H1 (cell line): ENCODE data around the gene AFF4. TPM values are rescaled to one million over a fixed set of nuclear protein-coding genes. Genes with fewer than 3 reads are reported as not detected.

ENCODE experiments used
- CTCF ChIA-PET: fragments of 300-600 bp; sonication (Branson Sonifier 250); formaldehyde crosslinking; loops from one replicate; lab custom pipeline; 2021; ENCODE audit not compliant: partially characterized antibody; lab: Charles Lee
- POLR2A ChIA-PET: fragments of 300-600 bp; sonication (Branson Sonifier 250); formaldehyde crosslinking; loops from one replicate; lab custom pipeline; 2021; ENCODE audit warnings: inconsistent platforms; ENCODE audit not compliant: partially characterized antibody; lab: Charles Lee
- DNase-seq, 2 experiments: peaks; one replicate each; pipeline versions ENCODE4 v3.0.0 to v3.0.0-alpha.2; 2010 to 2022; ENCODE audit warnings: low spot score in 2 of 2, low read depth in 1 of 2, mixed read lengths in 1 of 2
- FAIRE-seq: peaks from 2 replicates; lab custom pipeline; 2011; peaks lifted over from hg19 to GRCh38; lab: Jason Lieb, UNC
- H2AFZ ChIP-seq: 2 replicates; pipeline ENCODE4 v1.8.1; 2012; ENCODE audit warnings: low read length, inconsistent platforms
- H2AK5ac ChIP-seq: 2 replicates; pipeline ENCODE4 v1.6.1; 2013; ENCODE audit warnings: low read depth, low read length
- H2BK120ac ChIP-seq: replicated peaks from 2 replicates; pipeline ENCODE3; 2013; ENCODE audit warnings: low read depth, low read length, inconsistent platforms
- H2BK12ac ChIP-seq: 2 replicates; pipeline ENCODE4 v1.6.1; 2013; ENCODE audit warnings: low read depth, low read length
- H2BK15ac ChIP-seq: 2 replicates; pipeline ENCODE4 v1.6.1; 2013; ENCODE audit warnings: low read length
- H2BK20ac ChIP-seq: 2 replicates; pipeline ENCODE4 v1.6.1; 2013; ENCODE audit warnings: low read length
- H2BK5ac ChIP-seq: 2 replicates; pipeline ENCODE4 v1.6.1; 2013; ENCODE audit warnings: low read depth, low read length
- H3K14ac ChIP-seq: 2 replicates; pipeline ENCODE4 v1.6.1; 2013; ENCODE audit warnings: inconsistent platforms; ENCODE audit not compliant: insufficient read length
- H3K18ac ChIP-seq: 2 replicates; pipeline ENCODE4 v1.6.1; 2013; ENCODE audit warnings: low read length; ENCODE audit errors: extremely low read depth
- H3K23ac ChIP-seq: 2 replicates; pipeline ENCODE4 v1.6.1; 2013; ENCODE audit warnings: inconsistent platforms; ENCODE audit not compliant: insufficient read length
- H3K23me2 ChIP-seq: 2 replicates; pipeline ENCODE4 v1.6.1; 2013; ENCODE audit warnings: low read depth, low read length
- H3K27ac ChIP-seq: 2 replicates; pipeline ENCODE4 v1.6.1; 2011; ENCODE audit warnings: low read depth, low read length, inconsistent platforms
- H3K27me3 ChIP-seq, 4 experiments: replicated peaks in 1 of 4; 1 replicate in 1 of 4; 2 replicates in 3 of 4; pipeline versions ENCODE4 v1.6.1 to v1.8.1; 2011 to 2013; ENCODE audit warnings: low read length in 3 of 4, mild to moderate bottlenecking in 3 of 4, inconsistent platforms in 2 of 4, mixed read lengths in 2 of 4, moderate library complexity in 1 of 4; ENCODE audit not compliant: control insufficient read depth in 3 of 4, insufficient read depth in 3 of 4; ENCODE audit errors: extremely low read depth in 1 of 4
- H3K36me3 ChIP-seq, 4 experiments: 2 replicates each; pipeline versions ENCODE4 v1.6.1 to v1.8.1; 2011 to 2013; ENCODE audit warnings: mild to moderate bottlenecking in 4 of 4, low read length in 3 of 4, moderate library complexity in 2 of 4, control low read depth in 1 of 4, inconsistent platforms in 1 of 4; ENCODE audit not compliant: insufficient read depth in 4 of 4, control insufficient read depth in 2 of 4
- H3K4ac ChIP-seq: replicated peaks from 2 replicates; pipeline ENCODE3; 2013; ENCODE audit warnings: low read length, low read depth, mixed read lengths, inconsistent platforms; ENCODE audit not compliant: insufficient read length
- H3K4me1 ChIP-seq, 4 experiments: replicated peaks in 1 of 4; 1 replicate in 1 of 4; 2 replicates in 3 of 4; pipeline versions ENCODE4 v1.6.1 to v1.8.1; 2011 to 2013; ENCODE audit warnings: low read length in 3 of 4, inconsistent platforms in 2 of 4, mixed read lengths in 1 of 4; ENCODE audit not compliant: insufficient read depth in 4 of 4, control insufficient read depth in 3 of 4
- H3K4me2 ChIP-seq, 2 experiments: 2 replicates each; pipeline versions ENCODE4 v1.6.1 to v1.8.1; 2011 to 2013; ENCODE audit warnings: low read depth in 2 of 2, low read length in 2 of 2, control low read depth in 1 of 2, inconsistent platforms in 1 of 2, mild to moderate bottlenecking in 1 of 2; ENCODE audit not compliant: insufficient read depth in 1 of 2
- H3K4me3 ChIP-seq, 4 experiments: fragments of 200-600, 300-600 bp in 1 of 4; sonication (generic), shearing (Covaris generic), sonication (Bioruptor Twin) in 1 of 4; 2 replicates each; pipeline versions ENCODE4 v1.5.1 to v1.8.1; 2011 to 2016; ENCODE audit warnings: low read length in 4 of 4, low read depth in 3 of 4, control low read depth in 2 of 4, inconsistent platforms in 2 of 4, mild to moderate bottlenecking in 2 of 4, mixed read lengths in 1 of 4, moderate library complexity in 1 of 4; ENCODE audit not compliant: insufficient read depth in 2 of 4; ENCODE audit errors: extremely low read depth in 1 of 4
- H3K56ac ChIP-seq: replicated peaks from 2 replicates; pipeline ENCODE3; 2013; ENCODE audit warnings: low read depth, mild to moderate bottlenecking, mixed read lengths, low read length, inconsistent platforms; ENCODE audit not compliant: insufficient read length
- H3K79me1 ChIP-seq: 2 replicates; pipeline ENCODE4 v1.6.1; 2013; ENCODE audit warnings: low read depth, low read length, control low read depth
- H3K79me2 ChIP-seq, 2 experiments: 2 replicates each; pipeline versions ENCODE4 v1.6.1 to v1.8.1; 2012 to 2013; ENCODE audit warnings: low read length in 2 of 2, mild to moderate bottlenecking in 2 of 2, inconsistent platforms in 1 of 2; ENCODE audit not compliant: insufficient read depth in 2 of 2, control insufficient read depth in 1 of 2
- H3K9ac ChIP-seq, 4 experiments: replicated peaks in 1 of 4; 1 replicate in 1 of 4; 2 replicates in 3 of 4; pipeline versions ENCODE4 v1.6.1 to v1.8.1; 2011 to 2013; ENCODE audit warnings: low read depth in 3 of 4, low read length in 3 of 4, control low read depth in 2 of 4, mild to moderate bottlenecking in 2 of 4, moderate library complexity in 2 of 4, inconsistent platforms in 1 of 4; ENCODE audit errors: extremely low read depth in 1 of 4
- H3K9me3 ChIP-seq, 2 experiments: 2 replicates each; pipeline versions ENCODE4 v1.6.1 to v1.8.1; 2012 to 2013; ENCODE audit warnings: mild to moderate bottlenecking in 2 of 2, moderate library complexity in 2 of 2, control low read depth in 1 of 2, inconsistent platforms in 1 of 2, low read depth in 1 of 2, low read length in 1 of 2, mixed read lengths in 1 of 2; ENCODE audit not compliant: insufficient read depth in 2 of 2
- H4K20me1 ChIP-seq, 2 experiments: replicated peaks in 1 of 2; 2 replicates each; pipeline versions ENCODE3 to v1.8.1; 2011 to 2013; ENCODE audit warnings: inconsistent platforms in 2 of 2, low read length in 2 of 2, mild to moderate bottlenecking in 1 of 2; ENCODE audit not compliant: insufficient read depth in 2 of 2, control insufficient read depth in 1 of 2
- H4K5ac ChIP-seq: 2 replicates; pipeline ENCODE4 v1.6.1; 2013; ENCODE audit warnings: low read length, low read depth, mixed read lengths, inconsistent platforms; ENCODE audit not compliant: insufficient read length
- H4K8ac ChIP-seq: 2 replicates; pipeline ENCODE4 v1.8.0; 2013; ENCODE audit warnings: mild to moderate bottlenecking, moderate library complexity, low read length, inconsistent platforms; ENCODE audit not compliant: insufficient read depth; ENCODE audit errors: extremely low read depth
- H4K91ac ChIP-seq: replicated peaks from 2 replicates; pipeline ENCODE3; 2013; ENCODE audit warnings: low read length, mixed read lengths, inconsistent platforms; ENCODE audit not compliant: insufficient read length
- BRCA1 ChIP-seq: IDR thresholded peaks from 2 replicates; pipeline ENCODE4 v1.6.1; 2012; ENCODE audit warnings: low read depth, low read length, improper control_type of control experiment
- CBX5 ChIP-seq: fragments of 300-800, 300-1000 bp; sonication (generic); IDR thresholded peaks from 2 replicates; pipeline ENCODE4 v1.7.1; 2016; ENCODE audit warnings: antibody characterized with exemption, low read length, low read depth
- HDAC6 ChIP-seq: IDR thresholded peaks from one replicate; pipeline ENCODE4 v1.7.1; 2012; ENCODE audit warnings: low read depth, mild to moderate bottlenecking, inconsistent platforms, low read length, moderate library complexity
- JUND ChIP-seq: IDR thresholded peaks from 2 replicates; pipeline ENCODE4 v1.6.1; 2011; ENCODE audit warnings: mild to moderate bottlenecking, improper control_type of control experiment, low read length
- KDM4A ChIP-seq: IDR thresholded peaks from one replicate; pipeline ENCODE4 v1.7.1; 2012; ENCODE audit warnings: low read depth, mild to moderate bottlenecking, moderate library complexity, low read length, inconsistent platforms; ENCODE audit not compliant: severe bottlenecking
- PHF8 ChIP-seq: fragments of 200-600 bp; sonication (generic); conservative IDR thresholded peaks from 2 replicates; pipeline ENCODE4 v1.7.1; 2012; ENCODE audit warnings: low read depth, mild to moderate bottlenecking, inconsistent platforms, low read length, moderate library complexity
- POU5F1 ChIP-seq: IDR thresholded peaks from 2 replicates; pipeline ENCODE4 v1.6.1; 2011; ENCODE audit warnings: low read depth, mild to moderate bottlenecking, low read length, moderate library complexity
- RAD21 ChIP-seq, 2 experiments: IDR thresholded peaks in 1 of 2; conservative IDR thresholded peaks in 1 of 2; 2 replicates each; pipeline ENCODE4 v1.6.1; 2011; ENCODE audit warnings: low read depth in 2 of 2, low read length in 2 of 2, improper control_type of control experiment in 1 of 2, inconsistent platforms in 1 of 2, mild to moderate bottlenecking in 1 of 2, moderate library complexity in 1 of 2
- RFX5 ChIP-seq: IDR thresholded peaks from 2 replicates; pipeline ENCODE4 v1.6.1; 2011; ENCODE audit warnings: low read depth, low read length, improper control_type of control experiment, borderline replicate concordance
- WGBS, 2 experiments: shearing (Covaris generic) in 1 of 2; methylation state at CpG; one replicate each; pipeline versions ENCODE4 v1.1.6 to v1.1.7; 2013 to 2015; ENCODE audit warnings: low lambda C conversion rate in 2 of 2, mixed read lengths in 2 of 2, inconsistent platforms in 1 of 2, low coverage in 1 of 2, missing lambda C conversion rate in 1 of 2; ENCODE audit not compliant: insufficient replicate concordance in 2 of 2, insufficient coverage in 1 of 2, insufficient read length in 1 of 2; ENCODE audit errors: extremely low coverage in 1 of 2, missing lambda C conversion rate in 1 of 2; 5-methylcytosine and 5-hydroxymethylcytosine counted together
- polyA plus RNA-seq, 7 experiments: library from polyadenylated mRNA; depleted of rRNA in 3 of 7; stranded (reverse) in 5 of 7; unstranded in 2 of 7; fragments of >200 nt in 5 of 7; fragments of 200-250 nt in 2 of 7; gene quantifications; 1 replicate in 5 of 7; 2 replicates in 1 of 7; 4 replicates in 1 of 7; pipeline versions ENCODE4 v1.2.1 to v1.2.3, GENCODE V29; 2011 to 2013; ENCODE audit warnings: missing spikeins in 2 of 7, mixed read lengths in 2 of 7
- total RNA-seq: library from RNA; stranded (reverse); fragmentation: NEBNext Ultra II Directional; extraction: Animal tissue kit (Norgen Biotek cat#: 25700); gene quantifications from 2 replicates; pipeline ENCODE4 v1.2.1, GENCODE V29; 2021
- TF ChIP-seq, protein P1 (sequence below): IDR thresholded peaks from 2 replicates; pipeline ENCODE4 v1.6.1; 2011; ENCODE audit warnings: low read length, improper control_type of control experiment

Gene AFF4
- total and polyA plus RNA-seq, 2 of the 8 experiments (the other 6 are each of a cell fraction or from before 2014, with no cell fraction given): 12.0 to 61.4 TPM

DNA sequence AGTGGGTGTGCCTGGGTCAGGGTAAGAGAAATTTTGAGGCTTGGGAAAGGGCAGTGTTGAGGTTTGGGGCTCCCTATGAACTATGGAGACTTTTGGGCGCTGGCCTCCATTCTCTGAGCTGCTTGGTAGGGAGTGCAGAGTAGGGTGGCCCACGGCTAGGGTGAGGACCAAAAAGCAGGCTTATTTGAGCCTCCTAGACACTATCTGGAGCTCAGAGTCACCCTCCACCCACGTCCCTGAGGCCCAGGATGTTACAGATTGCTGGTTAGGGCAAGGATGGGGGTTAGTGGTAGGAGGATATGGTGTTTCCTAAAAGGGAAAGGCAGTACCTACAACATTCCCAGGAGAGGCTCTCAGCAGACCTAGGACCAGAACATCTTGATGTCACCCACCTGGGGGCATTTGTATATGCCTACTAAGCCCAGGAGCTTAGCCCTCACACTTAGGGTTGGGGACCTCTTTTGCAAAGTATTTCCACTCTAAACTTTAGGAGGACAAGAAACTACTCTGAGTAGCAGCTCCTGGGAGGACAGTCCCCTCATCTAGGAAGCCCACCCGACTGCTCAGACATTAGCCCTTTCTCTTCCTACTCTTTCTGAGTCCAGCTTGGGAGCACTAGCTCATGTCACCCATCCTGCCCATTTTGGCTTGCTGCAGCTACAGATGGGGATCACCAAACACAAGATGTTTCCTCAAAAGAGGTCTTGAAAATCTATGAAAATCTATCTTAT, 135.3 kb downstream of the AFF4 start:
- no peak overlapping the region for H3K14ac ChIP-seq
- H3K4me1 ChIP-seq: peaks cover 0 to 23% (median 21%) of the 10 kb centered on the region in 4 experiments; a peak in 6 of 7 replicates
- no peaks in the 10 kb centered on the region for H3K79me2 ChIP-seq
- H3K23ac ChIP-seq: no peak overlapping the region
- no peak overlapping the region for H3K4me2 ChIP-seq
- ChIA-PET POLR2A (interaction anchor here (1.0 to 5.7 kb wide), 5 partner anchors 7 to 38 kb away, joined by 3 to 32 read pairs (median 4); partner anchors contain the start of genes GDF9, SOWAHA and UQCRQ), CTCF (interaction anchor here (1.5 to 25.6 kb wide), 8 partner anchors 8 to 76 kb away, joined by 3 to 465 read pairs (median 17); partner anchors contain the start of genes CCNI2, GDF9, LEAP2 and UQCRQ)
- H3K18ac ChIP-seq: no peak overlapping the region
- H3K36me3 ChIP-seq: no peaks in the 10 kb centered on the region
- H2BK15ac ChIP-seq: no peak overlapping the region
- H2BK5ac ChIP-seq: no peak overlapping the region
- no peaks in the 10 kb centered on the region for H3K9me3 ChIP-seq
- no peak overlapping the region for H4K8ac ChIP-seq
- H3K23me2 ChIP-seq: peaks cover 10% of the 10 kb centered on the region; the same call in 1 of the 2 replicates
- FAIRE-seq (no peak), DNase-seq (no peak)
- no peak overlapping the region for H3K56ac ChIP-seq
- no peak overlapping the region for H3K4me3 ChIP-seq
- no peak overlapping the region for H4K5ac ChIP-seq
- H3K4ac ChIP-seq: no peak overlapping the region
- no peak overlapping the region for H2AK5ac ChIP-seq
- no peak overlapping the region for H2BK20ac ChIP-seq
- no peak overlapping the region for H2BK120ac ChIP-seq
- WGBS, 2 experiments: 88% methylated on average over 4 of the region's 4 CpGs; no CpG with 5 or more reads in 1 of the 2 experiments
- H4K91ac ChIP-seq: no peak overlapping the region
- H3K9ac ChIP-seq: no peak overlapping the region
- peaks cover 32 to 82% (median 71%) of the 10 kb centered on the region in 4 experiments for H3K27me3 ChIP-seq
- H3K79me1 ChIP-seq: no peaks in the 10 kb centered on the region
- no peak overlapping the region for H2AFZ ChIP-seq
- H2BK12ac ChIP-seq: no peak overlapping the region
- H4K20me1 ChIP-seq: no peaks in the 10 kb centered on the region
- H3K27ac ChIP-seq: no peak overlapping the region
- TF ChIP-seq RAD21 (IDR thresholded peaks at IDR 0.05 in 1 of 2, conservative IDR thresholded peaks at IDR 0.05 in 1 of 2; ENCODE audit: low read depth in 2 of 2, low read length in 2 of 2): no peak
- TF ChIP-seq JUND: no peak
- TF ChIP-seq BRCA1: no peak
- TF ChIP-seq KDM4A: no peak
- no peak for TF ChIP-seq RFX5
- no peak for TF ChIP-seq POU5F1
- TF ChIP-seq CBX5: no peak
- TF ChIP-seq PHF8: no peak
- no peak for TF ChIP-seq HDAC6
- TF ChIP-seq, protein P1, sequence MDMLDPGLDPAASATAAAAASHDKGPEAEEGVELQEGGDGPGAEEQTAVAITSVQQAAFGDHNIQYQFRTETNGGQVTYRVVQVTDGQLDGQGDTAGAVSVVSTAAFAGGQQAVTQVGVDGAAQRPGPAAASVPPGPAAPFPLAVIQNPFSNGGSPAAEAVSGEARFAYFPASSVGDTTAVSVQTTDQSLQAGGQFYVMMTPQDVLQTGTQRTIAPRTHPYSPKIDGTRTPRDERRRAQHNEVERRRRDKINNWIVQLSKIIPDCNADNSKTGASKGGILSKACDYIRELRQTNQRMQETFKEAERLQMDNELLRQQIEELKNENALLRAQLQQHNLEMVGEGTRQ: no peak
